HG03045 (cell line): Measurements from ENCODE around the gene TSGA10IP.

Source experiments
- ATAC-seq: cut with Tn5 transposase; IDR thresholded peaks from one replicate; pipeline ENCODE4 v1.9.1; 2021; ENCODE audit warnings: mild to moderate bottlenecking, moderate library complexity; ENCODE audit not compliant: unreplicated experiment

The TSGA10IP gene

DNA sequence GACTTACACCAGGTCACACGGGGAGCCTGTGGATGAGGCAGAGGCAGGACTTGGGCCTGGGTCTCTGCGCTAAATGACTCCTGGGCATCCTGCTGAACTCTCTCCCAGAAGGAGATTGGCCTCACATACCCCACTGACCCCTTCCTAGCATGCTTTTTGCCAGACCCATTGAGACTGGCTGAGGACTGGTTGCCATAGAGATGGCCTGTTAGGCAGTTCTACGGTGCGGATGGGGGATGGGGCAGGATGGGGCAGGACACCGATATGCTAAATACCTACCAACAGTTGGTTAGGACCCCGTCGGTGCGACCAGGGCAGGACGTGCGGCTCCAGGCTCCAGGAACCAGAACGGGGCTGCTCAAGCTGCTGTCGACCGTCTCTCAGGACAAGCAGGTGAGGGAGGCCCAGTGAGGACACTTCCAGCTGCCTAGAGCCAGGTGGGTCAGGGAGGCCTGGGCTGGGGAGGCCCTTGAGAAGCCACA lies at the start of gene TSGA10IP:
Gene TSGA10IP (plus strand): TSS at position 51 of the 482 bp plus-strand sequence. CDS start 196 bp downstream, at position 247.
- ATAC-seq: no peak

DNA sequence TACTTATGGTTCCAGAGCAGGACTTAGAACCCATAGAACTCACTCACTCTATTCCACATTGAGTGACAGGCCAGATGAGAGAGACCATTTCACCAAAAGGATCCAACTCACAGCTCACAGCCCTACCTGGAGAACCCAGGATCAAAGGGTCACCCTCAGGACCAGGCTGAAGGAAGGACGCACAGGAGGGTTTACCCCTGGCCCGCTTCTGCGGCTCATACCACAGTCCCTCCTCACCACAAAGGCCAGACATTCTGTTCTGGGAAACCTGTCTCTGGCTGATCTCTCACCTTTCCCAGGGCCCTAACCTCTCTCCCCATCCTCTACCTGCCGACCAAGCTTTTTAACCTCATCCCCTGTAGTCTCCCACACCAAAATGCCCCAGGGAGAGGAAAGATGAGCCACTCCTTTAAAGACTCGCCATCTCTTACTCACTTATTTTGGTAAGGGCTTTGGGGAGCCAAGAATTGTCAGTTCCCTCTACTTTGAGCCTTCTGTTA lies 49.7 kb upstream of the TSGA10IP start:
- no peak for ATAC-seq

DNA sequence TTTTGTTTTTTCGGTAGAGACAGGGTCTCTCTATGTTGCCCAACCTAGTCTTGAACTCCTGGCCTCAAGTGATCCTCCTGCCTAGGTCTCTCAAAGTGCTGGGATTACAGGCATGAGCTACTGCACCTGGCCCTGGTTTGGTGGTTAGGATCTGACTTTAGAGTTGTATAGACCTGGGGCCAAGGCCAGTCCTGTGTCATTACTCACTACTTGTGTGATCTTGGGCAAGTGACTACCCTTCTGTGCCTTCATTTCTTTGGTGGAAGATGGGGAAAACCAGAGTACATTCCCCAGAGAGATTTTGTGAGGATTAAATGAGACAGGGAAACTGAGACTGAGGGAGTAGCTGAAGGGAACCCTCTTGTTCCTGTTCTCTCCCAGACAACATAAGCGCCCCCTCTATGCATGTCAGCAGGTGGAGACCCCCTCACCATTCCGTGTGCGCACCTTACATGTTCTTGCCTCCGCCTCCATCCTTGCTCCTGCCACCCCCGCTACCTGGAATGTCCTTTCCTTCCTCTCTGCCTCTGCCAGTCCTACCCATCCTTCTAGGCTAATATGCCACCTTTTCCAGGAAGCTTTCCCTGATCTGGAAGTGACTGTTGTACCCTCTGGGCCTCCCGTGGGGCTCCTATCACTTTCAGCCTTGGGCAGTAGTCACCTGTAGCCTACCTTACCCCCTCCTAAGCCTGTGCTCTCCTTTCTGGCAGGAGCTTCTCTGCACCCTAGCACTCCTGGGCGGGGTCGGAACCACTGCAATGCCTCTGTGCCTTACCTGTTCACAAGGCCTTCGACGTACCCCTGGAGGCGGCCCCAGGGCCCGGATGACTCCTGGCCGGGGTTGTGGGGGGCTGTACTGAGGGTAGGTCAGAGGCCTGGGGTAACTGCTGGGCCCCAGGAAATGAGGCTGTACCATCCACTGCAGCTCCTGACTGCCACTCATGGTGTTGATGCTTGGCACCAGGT lies 49.0 kb upstream of the TSGA10IP start:
- ATAC-seq: no peak

DNA sequence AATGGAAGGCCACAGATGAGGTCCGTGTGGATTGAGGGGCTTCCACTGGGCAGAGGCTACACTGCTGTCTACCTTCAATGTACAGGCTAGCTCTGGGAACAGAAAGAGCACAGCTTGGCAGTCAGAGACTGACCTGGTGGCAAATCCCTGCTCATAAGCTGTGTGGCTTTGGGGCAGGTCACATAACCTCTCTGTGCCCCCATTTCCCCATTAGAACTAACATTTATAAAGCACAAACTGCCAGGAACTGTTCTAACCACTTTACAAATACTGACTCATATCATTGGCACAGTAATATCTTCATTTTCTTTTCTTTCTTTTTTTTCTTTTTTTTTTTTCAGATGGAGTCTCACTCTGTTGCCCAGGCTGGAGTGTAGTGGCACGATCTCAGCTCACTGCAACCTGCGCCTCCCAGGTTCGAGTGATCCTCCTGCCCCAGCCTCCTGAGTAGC lies 48.2 kb upstream of the TSGA10IP start:
- no peak for ATAC-seq

DNA sequence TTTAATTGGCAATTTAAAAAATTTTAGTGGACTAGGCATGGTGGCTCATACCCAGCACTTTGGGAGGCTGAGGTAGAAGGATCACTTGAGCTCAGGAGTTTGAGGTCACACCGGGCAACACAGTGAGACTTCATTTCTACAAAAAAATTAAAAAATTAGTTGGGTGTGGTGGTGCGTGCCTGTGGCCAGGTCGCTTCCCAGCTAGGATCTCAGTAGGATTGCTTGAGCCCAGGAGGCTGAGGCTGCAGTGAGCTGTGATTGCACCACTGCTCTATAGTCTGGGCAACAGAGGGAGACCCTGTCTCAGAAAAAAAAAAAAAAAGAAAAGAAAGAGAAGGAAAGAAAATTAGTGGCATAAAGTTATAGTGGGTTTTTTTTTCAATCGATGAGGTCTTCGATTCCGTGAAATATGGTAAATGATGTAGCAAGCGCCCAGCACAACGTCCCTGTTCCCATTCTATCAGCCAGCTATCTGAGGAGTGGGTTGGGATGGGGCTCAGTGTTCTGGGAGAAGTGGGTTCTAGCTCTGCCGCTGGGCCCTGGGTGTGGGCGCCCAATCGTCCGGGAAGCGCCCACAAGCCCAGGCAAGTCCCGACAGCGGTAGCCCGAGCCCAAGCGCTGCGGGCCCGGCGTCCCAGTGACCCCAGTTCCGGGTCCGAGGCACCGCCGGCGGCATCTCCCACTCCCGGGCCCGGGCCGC lies 46.5 kb upstream of the TSGA10IP start:
- no peak for ATAC-seq

DNA sequence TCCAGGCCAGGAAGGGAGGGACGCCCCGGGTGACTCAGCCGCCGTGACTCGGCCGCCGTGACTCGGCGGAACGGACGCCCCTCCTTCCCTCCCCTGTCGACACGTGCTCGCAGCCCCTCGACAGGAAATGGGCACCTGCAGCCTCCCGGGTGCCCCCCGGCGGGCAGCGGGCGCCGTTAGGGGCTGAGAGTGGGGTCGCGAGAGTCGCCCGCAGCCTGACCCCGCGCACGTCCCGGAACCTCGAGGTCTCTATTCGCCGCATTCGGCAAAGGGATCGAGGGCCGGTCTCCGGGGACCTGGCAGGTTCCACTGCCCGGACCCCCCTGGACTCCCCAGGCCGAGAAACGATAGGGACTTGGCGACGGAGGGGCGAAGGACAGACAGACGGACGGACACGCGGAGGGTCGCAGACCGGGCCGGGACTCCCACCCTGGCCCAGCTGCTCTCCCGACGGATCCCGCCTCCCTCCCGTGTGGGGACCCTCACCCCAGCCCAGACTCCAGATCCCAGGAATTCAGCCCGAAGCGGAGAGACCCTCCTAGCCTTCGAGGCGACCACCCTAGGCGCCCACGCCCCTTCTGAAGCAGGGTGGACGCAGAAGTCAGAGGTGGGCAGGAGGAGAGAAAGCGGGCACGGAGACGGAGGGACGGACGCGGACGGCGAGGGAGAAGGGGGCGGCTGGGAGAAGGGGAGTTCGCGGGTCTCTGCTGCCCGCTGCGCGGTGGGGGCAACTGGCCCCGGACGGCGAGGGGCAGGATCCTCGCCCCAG lies 45.7 kb upstream of the TSGA10IP start:
- no peak for ATAC-seq

DNA sequence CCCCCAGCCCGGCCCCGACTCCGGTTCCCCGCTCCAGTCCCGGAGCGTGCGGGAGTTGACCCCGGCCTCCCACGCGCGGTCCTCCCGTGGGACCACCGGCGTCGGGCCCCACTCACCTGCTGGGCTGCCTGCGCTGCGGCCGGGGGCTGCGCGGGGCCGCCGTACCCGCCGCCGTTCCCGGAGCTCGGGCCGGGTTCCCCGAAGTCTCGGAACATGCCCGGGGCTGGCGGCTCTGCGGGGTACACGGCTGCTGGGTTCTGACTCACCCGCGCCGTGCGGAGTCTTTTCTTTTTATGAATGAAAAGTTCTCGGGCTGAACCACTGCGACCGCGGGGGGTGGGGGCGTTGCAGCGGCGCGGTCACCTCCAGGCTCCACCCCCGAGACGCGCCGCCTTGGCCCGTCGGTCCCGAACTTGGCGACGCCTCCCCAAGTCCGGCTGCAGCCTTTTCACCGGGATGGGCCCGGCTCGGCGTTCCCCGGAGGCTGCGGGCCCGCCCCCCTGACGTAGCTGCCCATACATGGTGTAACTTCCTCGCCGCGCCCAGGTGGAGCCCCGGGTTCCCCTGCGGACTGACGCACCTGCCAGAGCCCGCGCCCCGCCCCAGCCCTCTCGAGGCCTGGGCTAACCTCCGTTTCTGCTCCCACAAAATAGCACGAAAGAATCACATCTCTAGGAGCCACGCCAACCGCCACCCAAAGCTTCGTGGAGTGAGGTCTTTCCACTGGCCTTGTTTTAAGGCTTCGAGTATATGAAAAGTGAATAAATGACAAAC lies 45.0 kb upstream of the TSGA10IP start, which contains the start of gene FOSL1:
Gene FOSL1 (minus strand): TSS at position 264 of the 774 bp plus-strand sequence. CDS start 49 bp downstream, at position 215.
- peak; percentile 80 for ATAC-seq

DNA sequence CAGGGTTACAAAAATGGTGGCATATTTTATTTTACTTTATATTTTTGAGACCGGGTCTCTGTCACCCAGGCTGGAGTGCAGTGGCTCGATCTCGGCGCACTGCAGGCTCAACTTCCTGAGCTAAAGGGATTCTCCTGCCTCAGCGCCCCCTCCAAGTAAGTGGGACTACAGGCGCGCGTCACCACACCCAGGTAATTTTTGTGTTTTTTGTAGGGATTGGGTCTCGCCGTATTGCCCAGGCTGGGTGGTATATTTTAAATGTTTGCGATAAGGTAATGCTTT lies 44.4 kb upstream of the TSGA10IP start:
- ATAC-seq: no peak

DNA sequence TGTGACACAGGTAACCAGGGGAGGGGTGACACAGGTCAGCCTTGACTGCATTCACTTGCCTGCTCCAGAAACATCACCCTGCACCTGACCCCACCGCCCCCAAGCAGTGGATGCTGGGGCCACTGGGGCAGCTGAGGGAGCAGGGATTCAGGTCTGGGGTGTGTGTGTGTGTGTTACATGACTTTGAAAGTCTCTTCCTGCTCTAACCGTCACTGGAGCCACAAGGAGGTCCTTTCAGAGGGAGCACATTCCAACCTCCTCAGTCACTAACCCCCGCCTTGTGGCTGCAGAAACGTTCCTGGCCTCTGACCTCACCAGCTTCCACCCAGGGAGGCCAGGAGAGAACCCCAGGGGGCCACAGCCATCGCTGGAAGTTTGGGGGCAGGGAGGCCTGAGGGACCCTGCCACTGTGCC lies 42.2 kb upstream of the TSGA10IP start:
- no peak for ATAC-seq

DNA sequence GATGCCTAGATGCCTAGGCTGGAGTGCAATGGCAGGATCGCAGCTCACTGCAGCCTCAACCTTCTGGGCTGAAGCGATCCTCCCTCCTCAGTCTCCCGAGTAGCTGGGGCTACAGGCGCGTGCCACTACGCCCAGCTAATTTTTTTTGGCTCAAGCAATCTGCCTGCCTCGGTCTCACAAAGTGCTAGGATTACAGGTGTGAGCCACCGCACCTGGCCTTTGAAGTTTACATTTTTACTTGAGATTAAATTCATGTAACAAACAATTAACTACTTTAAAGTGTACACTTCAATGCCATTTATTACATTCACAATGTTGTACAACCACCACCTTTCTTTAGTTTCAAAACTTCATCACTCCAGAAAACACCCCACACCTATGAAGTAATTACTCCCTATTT lies 41.6 kb upstream of the TSGA10IP start:
- no peak for ATAC-seq

DNA sequence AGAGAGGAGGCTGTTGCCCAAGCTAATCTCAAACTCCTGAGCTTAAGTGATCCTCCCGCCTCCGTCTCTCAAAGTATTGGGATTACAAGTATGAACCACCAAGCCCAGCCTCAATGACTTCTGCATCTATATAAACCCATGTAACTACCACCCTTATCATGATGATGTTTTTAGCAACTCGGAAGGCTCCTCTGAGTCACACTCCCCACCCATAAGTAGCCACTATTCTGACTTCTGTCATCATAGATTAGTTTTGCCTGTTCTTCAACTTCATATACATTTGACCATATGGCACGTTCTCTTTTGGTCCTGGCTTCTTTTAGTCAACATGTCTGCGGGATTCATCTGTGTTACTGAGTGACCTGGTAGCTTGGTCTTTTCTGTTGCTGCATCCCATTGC lies 38.7 kb upstream of the TSGA10IP start:
- ATAC-seq: no peak

DNA sequence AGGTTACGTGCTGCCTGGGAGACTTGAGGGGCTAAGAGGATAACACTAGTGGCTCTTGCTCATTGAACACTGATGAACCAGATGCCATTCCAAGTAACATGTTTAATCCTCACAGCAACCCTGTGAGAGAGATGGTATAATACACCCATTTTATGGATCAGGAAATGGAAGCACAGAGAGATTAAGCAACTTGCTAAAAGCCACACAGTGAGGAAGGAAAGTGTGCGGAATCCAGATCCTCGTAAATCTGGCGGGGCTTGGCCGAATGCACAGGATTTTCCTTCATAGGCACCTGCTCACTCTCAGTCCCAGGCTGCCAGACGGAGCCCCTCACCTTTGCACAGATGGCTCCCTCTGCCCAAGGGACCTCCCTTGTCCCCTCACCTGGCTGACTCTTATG lies 37.4 kb upstream of the TSGA10IP start:
- no peak for ATAC-seq

DNA sequence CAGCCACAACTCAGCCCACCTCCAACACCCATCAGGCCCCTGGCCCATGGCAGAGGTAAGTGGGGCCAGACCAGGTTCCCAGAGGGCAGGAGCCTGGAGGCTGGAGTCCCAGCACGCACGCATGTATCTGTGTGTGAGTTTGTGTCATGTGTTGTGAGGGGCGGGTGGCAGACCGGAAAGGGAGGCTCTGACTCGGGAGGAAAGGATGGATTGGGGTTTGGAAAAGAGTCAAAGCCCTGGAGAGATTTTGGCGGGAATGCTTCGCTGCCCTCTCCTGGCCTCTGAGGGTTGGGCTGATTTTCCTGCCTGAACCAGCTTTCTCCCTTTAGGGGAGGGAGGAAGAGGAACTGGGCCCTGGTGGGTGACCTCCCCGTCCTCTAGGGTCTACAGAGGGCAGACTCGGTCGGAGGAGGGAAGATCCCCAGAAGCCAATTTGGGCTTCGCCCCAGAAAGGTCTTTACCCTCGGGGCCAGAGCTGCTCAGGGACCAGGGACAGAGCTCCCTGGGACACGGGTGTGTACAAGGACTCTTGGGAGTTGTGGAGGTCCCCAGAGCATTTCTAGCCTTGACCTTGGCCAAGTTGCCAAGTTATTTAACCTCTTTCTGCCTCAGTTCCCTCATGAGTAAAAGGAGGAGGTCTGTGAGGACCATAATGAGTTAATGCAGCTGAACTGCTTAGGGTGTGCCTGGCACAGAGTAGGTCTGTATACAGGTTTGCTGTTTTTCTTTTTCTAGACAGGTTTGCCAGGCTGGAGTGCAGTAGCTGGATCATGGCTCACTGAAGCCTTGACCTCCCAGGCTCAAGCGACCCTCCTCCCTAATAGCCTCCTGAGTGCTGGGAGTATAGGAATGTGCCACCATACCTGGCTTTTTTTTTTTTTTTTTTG lies 33.4 kb upstream of the TSGA10IP start:
- ATAC-seq: no peak

DNA sequence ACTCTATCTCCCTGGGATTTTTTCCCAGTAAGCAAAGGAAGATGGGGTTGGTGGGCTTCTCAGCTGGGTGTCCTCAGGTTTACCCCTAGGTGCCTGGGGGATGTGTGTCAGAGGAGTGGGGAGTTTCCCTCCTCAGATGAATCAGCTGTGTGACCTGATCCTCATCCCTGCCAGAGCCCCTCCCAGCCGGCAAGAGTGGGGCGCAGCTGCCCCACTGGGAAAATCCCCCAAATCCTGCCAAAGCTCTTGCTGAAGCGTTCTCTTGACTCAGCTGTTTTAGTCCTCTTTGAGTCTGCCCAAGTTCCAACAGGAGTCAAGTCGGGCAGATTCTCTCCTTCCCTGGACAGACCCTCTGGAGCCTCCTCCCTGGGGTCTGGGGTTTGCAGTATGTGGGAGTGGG lies 32.4 kb upstream of the TSGA10IP start:
- no peak for ATAC-seq

DNA sequence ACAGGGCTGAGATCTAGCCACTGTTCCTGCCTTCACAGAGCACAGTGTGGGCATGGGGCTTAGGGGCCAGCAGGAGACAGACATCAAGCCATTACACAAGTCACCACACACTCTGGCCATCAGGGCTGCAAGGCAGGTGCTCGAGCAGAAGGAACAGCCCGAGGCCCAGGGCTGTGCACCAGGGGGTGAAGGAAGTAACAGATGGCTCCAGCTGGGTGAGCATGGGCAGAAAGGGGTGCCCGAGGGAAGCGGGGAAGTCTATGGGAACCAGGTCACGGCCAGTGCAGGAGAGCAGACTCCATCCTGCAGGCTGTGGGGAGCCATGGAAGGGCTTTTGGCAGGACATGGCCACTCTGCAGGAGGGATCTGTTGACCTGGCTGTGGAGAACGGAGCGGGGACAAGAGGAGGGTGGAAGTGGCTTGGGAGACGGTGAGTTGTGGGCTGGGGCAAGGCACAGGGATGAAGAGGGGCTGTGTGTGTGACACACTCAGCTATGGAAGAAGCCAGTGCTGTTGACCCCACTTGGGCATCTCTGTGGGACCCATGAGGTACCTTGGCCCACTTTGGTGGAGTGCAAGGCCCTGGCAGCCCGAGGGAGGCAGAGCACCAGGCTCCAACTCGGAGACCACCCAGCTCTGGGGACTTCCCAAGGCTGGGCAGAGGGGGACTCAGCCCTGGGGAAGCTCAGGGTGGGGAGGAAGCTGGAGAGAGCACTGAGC lies 30.0 kb upstream of the TSGA10IP start:
- no peak for ATAC-seq

DNA sequence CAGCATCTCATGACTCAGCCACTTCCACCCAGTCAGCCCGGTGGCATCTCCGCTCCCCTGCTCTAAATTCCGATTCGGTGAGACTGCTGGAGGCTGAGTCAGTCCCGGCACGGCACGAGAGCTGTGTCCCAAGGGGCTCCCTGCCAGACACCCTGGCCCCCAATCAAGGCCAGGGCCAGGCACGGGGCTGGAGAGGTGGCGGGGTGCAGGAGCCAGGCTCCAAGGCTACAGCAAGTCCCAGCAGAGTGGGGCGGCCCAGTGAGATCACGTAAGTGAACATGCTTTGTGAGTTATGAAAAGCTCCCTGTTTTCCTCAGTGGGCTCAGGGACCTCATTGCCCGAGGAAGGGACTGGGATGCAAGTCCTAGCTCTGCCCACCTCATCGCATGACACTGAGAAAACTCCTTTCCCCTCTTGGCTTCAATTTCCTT lies 29.4 kb upstream of the TSGA10IP start:
- no peak for ATAC-seq

DNA sequence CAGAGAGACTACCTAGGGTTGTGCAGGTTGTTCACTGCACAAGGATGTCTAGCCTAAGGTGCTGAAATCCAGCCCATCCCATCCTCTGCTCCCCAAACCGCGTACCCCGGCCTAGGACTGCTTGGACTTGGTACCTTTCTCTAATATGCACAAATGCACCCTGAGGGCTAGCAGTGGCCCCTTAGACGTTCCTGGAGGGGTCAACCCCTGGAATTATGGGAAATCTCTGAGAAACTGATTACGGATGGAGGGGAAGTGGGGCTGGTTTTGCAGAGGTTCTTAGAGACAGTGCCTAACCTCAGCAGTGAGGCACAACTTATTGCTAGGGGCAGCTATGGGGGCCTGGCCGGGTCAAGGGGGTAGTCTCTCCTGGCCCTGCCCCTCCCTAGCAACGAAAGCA lies 28.9 kb upstream of the TSGA10IP start:
- ATAC-seq: no peak

DNA sequence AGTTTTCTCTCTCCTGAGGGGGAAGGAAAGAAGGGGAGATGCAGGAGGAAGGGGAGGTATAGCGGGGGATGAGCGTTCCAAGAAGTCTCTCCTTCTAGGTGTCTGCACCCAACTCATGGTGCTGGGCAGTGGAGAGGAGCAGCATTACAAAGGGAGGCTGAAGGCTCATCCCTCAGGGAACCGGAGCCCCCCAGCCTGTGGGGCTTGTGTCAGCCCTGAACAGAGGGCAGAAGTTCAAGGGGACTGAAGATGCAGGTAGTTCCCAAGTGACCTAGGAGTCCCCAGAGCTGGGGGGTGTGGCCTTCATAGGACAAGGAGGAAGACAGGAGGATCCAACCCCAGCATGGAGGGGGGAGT lies 28.2 kb upstream of the TSGA10IP start:
- ATAC-seq: no peak
